Activated CD8-positive, alpha-beta T cell treated with anti-CD3 and anti-CD28 coated beads for 36 hours (primary cell): Measurements from ENCODE around the gene CFH. TPM values are rescaled to one million over a fixed set of nuclear protein-coding genes. Genes with fewer than 3 reads are reported as not detected.
"Not testable (repeated sequence)": the region's sequence is repeated elsewhere in the genome, so short reads cannot be mapped to it uniquely, and the experiment has no call there.

ENCODE experiments used
- ATAC-seq: fragments of 200-7000 bp; cut with Tn5 transposase; one replicate; pipeline ENCODE4 v1.10.0; 2021; ENCODE audit warnings: mild to moderate bottlenecking, moderate library complexity
- CTCF ChIA-PET: fragments of 350-600 bp; sonication (Branson Sonifier 250); formaldehyde crosslinking; loops from one replicate; lab custom pipeline; 2021; ENCODE audit warnings: antibody characterized with exemption; lab: Charles Lee
- POLR2A ChIA-PET: fragments of 350-600 bp; sonication (Branson Sonifier 250); formaldehyde crosslinking; loops from one replicate; lab custom pipeline; 2021; ENCODE audit warnings: antibody characterized with exemption; lab: Charles Lee
- DNase-seq: peaks from one replicate; pipeline ENCODE4 v3.0.0-alpha.2; 2020
- H3K27ac Mint-ChIP-seq: one replicate; pipeline ENCODE4 v1.8.0; 2021; ENCODE audit warnings: mild to moderate bottlenecking, mixed read lengths
- H3K27me3 Mint-ChIP-seq: one replicate; pipeline ENCODE4 v1.8.0; 2021; ENCODE audit warnings: mixed read lengths
- H3K36me3 Mint-ChIP-seq: one replicate; pipeline ENCODE4 v1.8.0; 2021; ENCODE audit warnings: low read depth, mixed read lengths
- H3K4me1 Mint-ChIP-seq: one replicate; pipeline ENCODE4 v1.8.0; 2021; ENCODE audit warnings: low read depth, mixed read lengths
- H3K4me3 Mint-ChIP-seq: one replicate; pipeline ENCODE4 v1.8.0; 2021; ENCODE audit warnings: mild to moderate bottlenecking, moderate library complexity, mixed read lengths
- H3K9me3 Mint-ChIP-seq: one replicate; pipeline ENCODE4 v1.8.0; 2021; ENCODE audit warnings: mixed read lengths
- CTCF ChIP-seq: fragments of 200-600 bp; IDR thresholded peaks from one replicate; pipeline ENCODE4 v1.8.0; 2022; ENCODE audit warnings: antibody characterized with exemption, mild to moderate bottlenecking
- intact Hi-C: fragments of 100-400 bp; cut with micrococcal nuclease; formaldehyde crosslinking; loops from one replicate; pipeline ENCODE4 v1.10.0; 2022
- total RNA-seq, 2 experiments: library from RNA; stranded (reverse); gene quantifications; one replicate each; pipeline ENCODE4 v1.2.3, GENCODE V29; 2021

Gene CFH
- total RNA-seq, 2 experiments from 2014 or later = 0.38 to 0.68 TPM

GRCh38 chr1:196734006-196734405, 82.2 kb downstream of the CFH start:
- peaks cover 6% of the 10 kb centered on the region for H3K9me3 Mint-ChIP-seq
- intact Hi-C loops = no loop called here
- ATAC-seq (no peak), DNase-seq (no peak)
- H3K27me3 Mint-ChIP-seq = no peaks in the 10 kb centered on the region
- ChIA-PET POLR2A (no interaction called here), CTCF (interaction anchor here (1.2 kb wide), 1 partner anchor 10 kb away, joined by 3 read pairs; no protein-coding TSS in a partner anchor)
- TF ChIP-seq CTCF = no peak
- H3K36me3 Mint-ChIP-seq = no peaks in the 10 kb centered on the region
- H3K4me1 Mint-ChIP-seq = no peaks in the 10 kb centered on the region
- H3K4me3 Mint-ChIP-seq = no peak overlapping the region
- H3K27ac Mint-ChIP-seq = no peak overlapping the region

GRCh38 chr1:196734460-196734859, 82.6 kb downstream of the CFH start:
- no peak overlapping the region for H3K4me3 Mint-ChIP-seq
- no peak for TF ChIP-seq CTCF
- H3K27me3 Mint-ChIP-seq = no peaks in the 10 kb centered on the region
- intact Hi-C loops = no loop called here
- ATAC-seq (no peak), DNase-seq (no peak)
- peaks cover 10% of the 10 kb centered on the region for H3K9me3 Mint-ChIP-seq
- H3K27ac Mint-ChIP-seq = no peak overlapping the region
- CTCF ChIA-PET = interaction anchor here (1.2 kb wide), 1 partner anchor 11 kb away, joined by 3 read pairs; no protein-coding TSS in a partner anchor
- H3K4me1 Mint-ChIP-seq = no peaks in the 10 kb centered on the region
- POLR2A ChIA-PET = no interaction called here
- H3K36me3 Mint-ChIP-seq = no peaks in the 10 kb centered on the region

- Mint-ChIP-seq H3K27ac (no peak overlapping the region), H3K4me1 (no peaks in the 10 kb centered on the region), H3K9me3 (peaks cover 14% of the 10 kb centered on the region), H3K36me3 (no peaks in the 10 kb centered on the region), H3K4me3 (no peak overlapping the region), H3K27me3 (no peaks in the 10 kb centered on the region)
- CTCF ChIA-PET = no interaction called here
- intact Hi-C loops = no loop called here
- ATAC-seq (no peak), DNase-seq (no peak)
- POLR2A ChIA-PET = no interaction called here
- TF ChIP-seq CTCF = no peak
Observed at GRCh38 chr1:196738730-196739129, 86.9 kb downstream of the CFH start.

GRCh38 chr1:196743244-196743643, 91.4 kb downstream of the CFH start:
- H3K27ac Mint-ChIP-seq, intact Hi-C loops, ATAC-seq, H3K4me3 Mint-ChIP-seq, CTCF ChIA-PET, POLR2A ChIA-PET, H3K36me3 Mint-ChIP-seq, H3K27me3 Mint-ChIP-seq, DNase-seq, H3K4me1 Mint-ChIP-seq: not testable (repeated sequence)
- H3K9me3 Mint-ChIP-seq = peaks cover 11% of the 10 kb centered on the region

- H3K9me3 Mint-ChIP-seq, H3K36me3 Mint-ChIP-seq, ATAC-seq, H3K4me3 Mint-ChIP-seq, DNase-seq, H3K27me3 Mint-ChIP-seq, CTCF ChIA-PET, intact Hi-C loops, POLR2A ChIA-PET, H3K27ac Mint-ChIP-seq, H3K4me1 Mint-ChIP-seq: not testable (repeated sequence)
Observed at GRCh38 chr1:196765019-196765740, 113.3 kb downstream of the CFH start.

- POLR2A ChIA-PET, H3K4me3 Mint-ChIP-seq, intact Hi-C loops, H3K9me3 Mint-ChIP-seq, H3K27me3 Mint-ChIP-seq, H3K27ac Mint-ChIP-seq, CTCF ChIA-PET, ATAC-seq, H3K4me1 Mint-ChIP-seq, H3K36me3 Mint-ChIP-seq, DNase-seq: not testable (repeated sequence)
Observed at GRCh38 chr1:196769823-196770222, 118.0 kb downstream of the CFH start.
